ENCODE results near the gene HLCS.

DNA sequence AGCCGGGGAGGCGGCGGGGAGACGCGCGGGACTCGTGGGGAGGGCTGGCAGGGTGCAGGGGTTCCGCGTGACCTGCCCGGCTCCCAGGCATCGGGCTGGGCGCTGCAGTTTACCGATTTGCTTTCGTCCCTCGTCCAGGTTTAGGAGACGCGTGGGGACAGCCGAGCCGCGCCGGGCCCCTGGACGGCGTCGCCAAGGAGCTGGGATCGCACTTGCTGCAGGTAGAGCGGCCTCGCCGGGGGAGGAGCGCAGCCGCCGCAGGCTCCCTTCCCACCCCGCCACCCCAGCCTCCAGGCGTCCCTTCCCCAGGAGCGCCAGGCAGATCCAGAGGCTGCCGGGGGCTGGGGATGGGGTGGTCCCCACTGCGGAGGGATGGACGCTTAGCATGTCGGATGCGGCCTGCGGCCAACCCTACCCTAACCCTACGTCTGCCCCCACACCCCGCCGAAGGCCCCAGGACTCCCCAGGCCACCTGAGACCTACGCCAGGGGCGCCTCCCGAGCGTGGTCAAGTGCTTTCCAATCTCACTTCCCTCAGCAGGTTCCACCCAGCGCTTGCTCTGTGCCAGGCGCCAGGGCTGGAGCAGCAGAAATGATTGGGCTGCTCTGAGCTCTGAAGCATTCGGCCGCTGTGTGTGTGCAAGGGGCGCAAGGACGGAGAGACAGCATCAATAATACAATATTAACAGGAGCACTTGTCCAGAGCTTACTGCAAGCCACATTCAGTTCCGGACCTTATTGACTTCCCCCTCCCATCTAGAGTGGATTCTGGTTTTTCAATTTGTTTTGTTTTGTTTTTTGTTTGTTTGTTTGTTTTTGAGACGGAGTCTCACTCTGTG lies 257.2 kb downstream of the HLCS start:
- TF ChIP-seq, protein P1, sequence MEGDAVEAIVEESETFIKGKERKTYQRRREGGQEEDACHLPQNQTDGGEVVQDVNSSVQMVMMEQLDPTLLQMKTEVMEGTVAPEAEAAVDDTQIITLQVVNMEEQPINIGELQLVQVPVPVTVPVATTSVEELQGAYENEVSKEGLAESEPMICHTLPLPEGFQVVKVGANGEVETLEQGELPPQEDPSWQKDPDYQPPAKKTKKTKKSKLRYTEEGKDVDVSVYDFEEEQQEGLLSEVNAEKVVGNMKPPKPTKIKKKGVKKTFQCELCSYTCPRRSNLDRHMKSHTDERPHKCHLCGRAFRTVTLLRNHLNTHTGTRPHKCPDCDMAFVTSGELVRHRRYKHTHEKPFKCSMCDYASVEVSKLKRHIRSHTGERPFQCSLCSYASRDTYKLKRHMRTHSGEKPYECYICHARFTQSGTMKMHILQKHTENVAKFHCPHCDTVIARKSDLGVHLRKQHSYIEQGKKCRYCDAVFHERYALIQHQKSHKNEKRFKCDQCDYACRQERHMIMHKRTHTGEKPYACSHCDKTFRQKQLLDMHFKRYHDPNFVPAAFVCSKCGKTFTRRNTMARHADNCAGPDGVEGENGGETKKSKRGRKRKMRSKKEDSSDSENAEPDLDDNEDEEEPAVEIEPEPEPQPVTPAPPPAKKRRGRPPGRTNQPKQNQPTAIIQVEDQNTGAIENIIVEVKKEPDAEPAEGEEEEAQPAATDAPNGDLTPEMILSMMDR (tag by site-specific recombination; IDR thresholded peaks at IDR 0.05): no peak
- TF ChIP-seq HOXA7 (CRISPR knock-in tag; IDR thresholded peaks at IDR 0.05; ENCODE audit: borderline replicate concordance) (no peak), ZNF23 (tag by site-specific recombination; IDR thresholded peaks at IDR 0.05; ENCODE audit: borderline replicate concordance) (no peak), ZNF16 (tag by site-specific recombination; IDR thresholded peaks at IDR 0.05; ENCODE audit: low read depth) (no peak)
